HCT116 (cell line): Measurements from ENCODE around the gene RECK. TPM values are rescaled to one million over a fixed set of nuclear protein-coding genes. Genes with fewer than 3 reads are reported as not detected.
A peak's percentile ranks its signal among the peaks of the same experiment; 100 is the strongest.

ENCODE experiments used
- ATAC-seq: fragments of 200-7000 bp; cut with Tn5 transposase; 2 replicates; pipeline ENCODE4 v1.9.1; 2020; ENCODE audit warnings: mild to moderate bottlenecking, moderate library complexity
- BruUV-seq: library from RNA; stranded (reverse); fragments of 400-500 nt; replicated peaks from 2 replicates; lab custom pipeline; 2021; lab: Mats Ljungman, UMichigan
- CTCF ChIA-PET: fragments of 300-600 bp; sonication (Branson Sonifier 250); formaldehyde crosslinking; loops from one replicate; lab custom pipeline; 2021; ENCODE audit warnings: antibody characterized with exemption; lab: Charles Lee
- POLR2A ChIA-PET: fragments of 300-600, 350-600 bp; sonication (Branson Sonifier 250); formaldehyde crosslinking; loops from one replicate; lab custom pipeline; 2021; ENCODE audit warnings: antibody characterized with exemption; lab: Charles Lee
- RAD21 ChIA-PET, 2 experiments: fragments of 300-600 bp; sonication (Branson Sonifier 250); formaldehyde crosslinking; loops; one replicate each; lab custom pipeline; 2023; ENCODE audit warnings: low total read pairs in 2 of 2; ENCODE audit not compliant: uncharacterized antibody in 2 of 2, unreplicated experiment in 2 of 2, low non-redundant PET in 1 of 2; lab: Charles Lee
- DNase-seq: peaks from one replicate; pipeline ENCODE4 v3.0.0-alpha.2; 2010; ENCODE audit warnings: low read depth, low spot score
- H2AFZ ChIP-seq: fragments of 200-600 bp; shearing (Covaris generic), sonication (generic); 2 replicates; pipeline ENCODE4 v1.6.1; 2017; ENCODE audit warnings: low read depth, mixed run types, mixed read lengths, antibody characterized with exemption, low read length; ENCODE audit not compliant: poor library complexity, severe bottlenecking
- H3K27ac ChIP-seq: 2 replicates; pipeline ENCODE4 v1.5.1; 2012; ENCODE audit warnings: low read depth, low read length
- H3K27me3 ChIP-seq: fragments of 200-600 bp; sonication (generic); 2 replicates; pipeline ENCODE4 v1.6.1; 2016; ENCODE audit warnings: mixed run types, low read length, mixed read lengths; ENCODE audit not compliant: insufficient read depth
- H3K36me3 ChIP-seq, 2 experiments: fragments of 200-500 bp in 1 of 2; fragments of 200-600 bp in 1 of 2; sonication (Bioruptor generic) in 1 of 2; sonication (generic) in 1 of 2; 2 replicates each; pipeline versions ENCODE4 v1.5.1 to v1.6.1; 2014 to 2016; ENCODE audit warnings: low read length in 2 of 2, inconsistent platforms in 1 of 2, mixed read lengths in 1 of 2, mixed run types in 1 of 2; ENCODE audit not compliant: insufficient read depth in 2 of 2, control insufficient read depth in 1 of 2
- H3K4me1 ChIP-seq, 2 experiments: fragments of 200-600 bp in 1 of 2; sonication (generic) in 1 of 2; 2 replicates each; pipeline versions ENCODE4 v1.5.1 to v1.6.1; 2012 to 2017; ENCODE audit warnings: low read length in 2 of 2, inconsistent platforms in 1 of 2, mild to moderate bottlenecking in 1 of 2, mixed read lengths in 1 of 2, mixed run types in 1 of 2, moderate library complexity in 1 of 2; ENCODE audit not compliant: insufficient read depth in 2 of 2, control insufficient read depth in 1 of 2
- H3K4me2 ChIP-seq: fragments of 200-600 bp; sonication (generic); 2 replicates; pipeline ENCODE4 v1.6.1; 2017; ENCODE audit warnings: mixed run types, low read length, mixed read lengths
- H3K4me3 ChIP-seq, 2 experiments: fragments of 200-600 bp in 1 of 2; sonication (generic) in 1 of 2; replicated peaks in 1 of 2; 2 replicates each; pipeline ENCODE4 v1.5.1; 2011 to 2016; ENCODE audit warnings: low read length in 2 of 2, control low read depth in 1 of 2, low read depth in 1 of 2, mild to moderate bottlenecking in 1 of 2, mixed read lengths in 1 of 2, mixed run types in 1 of 2
- H3K79me2 ChIP-seq: fragments of 200-600 bp; sonication (generic); 2 replicates; pipeline ENCODE4 v1.6.1; 2017; ENCODE audit warnings: mild to moderate bottlenecking, mixed run types, low read length, moderate library complexity, mixed read lengths; ENCODE audit not compliant: insufficient read depth
- H3K9ac ChIP-seq: fragments of 200-600 bp; sonication (generic); 2 replicates; pipeline ENCODE4 v1.6.1; 2016; ENCODE audit warnings: low read length, mixed read lengths
- H3K9me2 ChIP-seq: fragments of 200-600 bp; sonication (generic), shearing (Covaris generic); 2 replicates; pipeline ENCODE4 v1.6.1; 2017; ENCODE audit warnings: mixed run types, mild to moderate bottlenecking, moderate library complexity; ENCODE audit not compliant: insufficient read depth
- H3K9me3 ChIP-seq, 2 experiments: fragments of 200-500 bp in 1 of 2; fragments of 200-600 bp in 1 of 2; sonication (Bioruptor generic) in 1 of 2; sonication (generic) in 1 of 2; 2 replicates each; pipeline ENCODE4 v1.6.1; 2014 to 2017; ENCODE audit warnings: low read length in 2 of 2, mixed read lengths in 2 of 2, inconsistent platforms in 1 of 2, low read depth in 1 of 2, mild to moderate bottlenecking in 1 of 2, mixed run types in 1 of 2, moderate library complexity in 1 of 2; ENCODE audit not compliant: control insufficient read depth in 1 of 2, insufficient read depth in 1 of 2
- H4K20me1 ChIP-seq: fragments of 200-600 bp; sonication (generic), shearing (Covaris generic); 2 replicates; pipeline ENCODE4 v1.6.1; 2017; ENCODE audit warnings: mixed run types, mild to moderate bottlenecking, moderate library complexity; ENCODE audit not compliant: insufficient read depth
- CBX3 ChIP-seq: IDR thresholded peaks from 2 replicates; pipeline ENCODE4 v1.6.1; 2012; ENCODE audit warnings: low read depth
- EZH2 ChIP-seq: fragments of 200-600 bp; sonication (generic); IDR thresholded peaks from 2 replicates; pipeline ENCODE4 v1.6.1; 2017; ENCODE audit warnings: antibody characterized with exemption, mixed run types
- FOSL1 ChIP-seq: IDR thresholded peaks from 2 replicates; pipeline ENCODE4 v1.6.1; 2012; ENCODE audit warnings: low read depth
- RAD21 ChIP-seq: IDR thresholded peaks from 2 replicates; pipeline ENCODE4 v1.6.1; 2012; ENCODE audit warnings: low read depth, mild to moderate bottlenecking
- intact Hi-C: fragments of 100-400 bp; cut with micrococcal nuclease; formaldehyde crosslinking; loops from 2 replicates; pipeline ENCODE4 v1.10.0; 2022
- total RNA-seq: library from RNA; stranded (reverse); gene quantifications from one replicate; pipeline ENCODE4 v1.2.1, GENCODE V29; 2021; ENCODE audit not compliant: unreplicated experiment
- TF ChIP-seq, protein P1 (sequence below), 3 experiments: fragments of 200-600 bp in 1 of 3; sonication (generic) in 1 of 3; IDR thresholded peaks in 2 of 3; conservative IDR thresholded peaks in 1 of 3; 2 replicates each; pipeline ENCODE4 v1.5.1; 2012 to 2017; ENCODE audit warnings: low read depth in 2 of 3, low read length in 2 of 3, antibody characterized with exemption in 1 of 3, borderline replicate concordance in 1 of 3, control low read depth in 1 of 3, mild to moderate bottlenecking in 1 of 3, mixed read lengths in 1 of 3, mixed run types in 1 of 3, moderate library complexity in 1 of 3; ENCODE audit not compliant: insufficient read depth in 1 of 3

RECK gene
- total RNA-seq, 1 experiment from 2014 or later = 3.8 TPM

DNA sequence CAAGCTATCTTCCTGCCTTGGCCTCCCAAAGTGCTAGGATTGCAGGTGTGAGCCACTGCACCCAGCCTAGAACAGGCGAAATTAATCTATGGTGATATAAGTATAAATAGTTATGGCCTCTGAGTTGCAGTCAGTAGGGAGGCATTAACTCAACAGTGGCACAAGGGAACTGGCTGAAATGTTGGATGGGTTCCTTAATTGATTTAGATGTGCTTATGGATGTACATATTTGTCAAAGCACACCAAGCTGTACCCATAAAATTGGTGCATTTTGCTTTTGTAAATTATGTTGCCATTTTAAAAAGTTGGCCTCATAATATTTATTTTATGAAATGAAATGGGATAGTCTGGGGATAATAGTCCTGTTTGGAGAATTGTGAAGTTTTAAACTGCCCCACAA lies 63.0 kb downstream of the RECK start:
- no peak for TF ChIP-seq CBX3
- TF ChIP-seq, protein P1, sequence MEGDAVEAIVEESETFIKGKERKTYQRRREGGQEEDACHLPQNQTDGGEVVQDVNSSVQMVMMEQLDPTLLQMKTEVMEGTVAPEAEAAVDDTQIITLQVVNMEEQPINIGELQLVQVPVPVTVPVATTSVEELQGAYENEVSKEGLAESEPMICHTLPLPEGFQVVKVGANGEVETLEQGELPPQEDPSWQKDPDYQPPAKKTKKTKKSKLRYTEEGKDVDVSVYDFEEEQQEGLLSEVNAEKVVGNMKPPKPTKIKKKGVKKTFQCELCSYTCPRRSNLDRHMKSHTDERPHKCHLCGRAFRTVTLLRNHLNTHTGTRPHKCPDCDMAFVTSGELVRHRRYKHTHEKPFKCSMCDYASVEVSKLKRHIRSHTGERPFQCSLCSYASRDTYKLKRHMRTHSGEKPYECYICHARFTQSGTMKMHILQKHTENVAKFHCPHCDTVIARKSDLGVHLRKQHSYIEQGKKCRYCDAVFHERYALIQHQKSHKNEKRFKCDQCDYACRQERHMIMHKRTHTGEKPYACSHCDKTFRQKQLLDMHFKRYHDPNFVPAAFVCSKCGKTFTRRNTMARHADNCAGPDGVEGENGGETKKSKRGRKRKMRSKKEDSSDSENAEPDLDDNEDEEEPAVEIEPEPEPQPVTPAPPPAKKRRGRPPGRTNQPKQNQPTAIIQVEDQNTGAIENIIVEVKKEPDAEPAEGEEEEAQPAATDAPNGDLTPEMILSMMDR (IDR thresholded peaks at IDR 0.05 in 2 of 3, conservative IDR thresholded peaks at IDR 0.05 in 1 of 3; ENCODE audit: borderline replicate concordance in 1 of 3, insufficient read depth in 1 of 3, low read depth in 2 of 3, low read length in 2 of 3) = no peak
- TF ChIP-seq EZH2 = no peak
- TF ChIP-seq, all 23 proteins: peak for 0
- ChIA-PET POLR2A (no interaction called here), RAD21 (no interaction called here), CTCF (interaction anchor here (0.6 kb wide), 1 partner anchor 35 kb away, joined by 4 read pairs; no protein-coding TSS in a partner anchor)
- Histone ChIP-seq H3K27ac (no peak overlapping the region), H4K20me1 (no peaks in the 10 kb centered on the region), H3K9ac (no peak overlapping the region), H3K4me3 (no peak overlapping the region), H3K9me3 (no peaks in the 10 kb centered on the region), H3K4me1 (peaks cover 0 to 24% of the 10 kb centered on the region in 2 experiments; a peak in 2 of 4 replicates), H3K4me2 (no peak overlapping the region), H3K79me2 (no peaks in the 10 kb centered on the region), H3K9me2 (no peaks in the 10 kb centered on the region), H3K27me3 (no peaks in the 10 kb centered on the region), H2AFZ (no peak overlapping the region), H3K36me3 (no peaks in the 10 kb centered on the region)
- intact Hi-C loops = loop anchor here (10.0 kb wide), 1 partner anchor 225 kb away; no protein-coding TSS in a partner anchor
- BruUV-seq = no TSS peak
- ATAC-seq (no peak), DNase-seq (no peak)

DNA sequence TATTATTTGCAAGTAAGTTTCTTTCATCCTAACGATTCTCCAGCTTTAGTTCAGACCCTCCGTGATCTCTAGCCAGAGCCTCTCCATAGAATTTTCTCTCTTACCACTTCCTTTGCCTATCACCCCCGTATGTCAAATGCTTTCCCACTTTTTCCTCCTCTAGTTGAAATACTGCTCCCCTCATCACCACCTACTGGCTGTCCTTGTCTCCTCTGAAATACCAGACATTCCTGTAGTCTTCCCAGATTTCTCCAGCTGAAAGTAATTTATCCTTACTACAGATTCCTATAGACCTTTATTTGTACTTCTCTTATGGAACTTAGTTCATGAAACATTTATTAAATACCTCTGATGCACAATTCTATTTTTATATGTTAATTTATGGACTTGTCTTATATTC lies 63.8 kb downstream of the RECK start:
- no peaks in the 10 kb centered on the region for H3K9me3 ChIP-seq
- no TSS peak for BruUV-seq
- ATAC-seq (no peak), DNase-seq (no peak)
- no peaks in the 10 kb centered on the region for H3K79me2 ChIP-seq
- POLR2A ChIA-PET = no interaction called here
- TF ChIP-seq, protein P1 (IDR thresholded peaks at IDR 0.05 in 2 of 3, conservative IDR thresholded peaks at IDR 0.05 in 1 of 3; ENCODE audit: borderline replicate concordance in 1 of 3, insufficient read depth in 1 of 3, low read depth in 2 of 3, low read length in 2 of 3) = peak in 2 of 3 experiments; percentile 5 to 7; a peak in 1 of 6 replicates
- no peak for TF ChIP-seq RAD21
- no peak for TF ChIP-seq FOSL1
- H3K36me3 ChIP-seq = no peaks in the 10 kb centered on the region
- H3K4me3 ChIP-seq = no peak overlapping the region
- no peaks in the 10 kb centered on the region for H4K20me1 ChIP-seq
- H3K27me3 ChIP-seq = no peaks in the 10 kb centered on the region
- H3K27ac ChIP-seq = no peak overlapping the region
- intact Hi-C loops = loop anchor here (10.0 kb wide), 1 partner anchor 224 kb away; no protein-coding TSS in a partner anchor
- H3K9me2 ChIP-seq = no peaks in the 10 kb centered on the region
- peaks cover 0 to 24% of the 10 kb centered on the region in 2 experiments; a peak in 2 of 4 replicates for H3K4me1 ChIP-seq
- CTCF ChIA-PET = interaction anchor here (0.6 to 3.7 kb wide), 3 partner anchors 36 to 146 kb away, joined by 4 to 36 read pairs (median 7); no protein-coding TSS in a partner anchor
- RAD21 ChIA-PET = no interaction called here
- no peak overlapping the region for H3K9ac ChIP-seq
- H3K4me2 ChIP-seq = no peak overlapping the region
- no peak overlapping the region for H2AFZ ChIP-seq
